ENCODE data around the gene EPB41L4A.
"Not testable (repeated sequence)": the region's sequence is repeated elsewhere in the genome, so short reads cannot be mapped to it uniquely, and the experiment has no call there.

EPB41L4A gene, protein sequence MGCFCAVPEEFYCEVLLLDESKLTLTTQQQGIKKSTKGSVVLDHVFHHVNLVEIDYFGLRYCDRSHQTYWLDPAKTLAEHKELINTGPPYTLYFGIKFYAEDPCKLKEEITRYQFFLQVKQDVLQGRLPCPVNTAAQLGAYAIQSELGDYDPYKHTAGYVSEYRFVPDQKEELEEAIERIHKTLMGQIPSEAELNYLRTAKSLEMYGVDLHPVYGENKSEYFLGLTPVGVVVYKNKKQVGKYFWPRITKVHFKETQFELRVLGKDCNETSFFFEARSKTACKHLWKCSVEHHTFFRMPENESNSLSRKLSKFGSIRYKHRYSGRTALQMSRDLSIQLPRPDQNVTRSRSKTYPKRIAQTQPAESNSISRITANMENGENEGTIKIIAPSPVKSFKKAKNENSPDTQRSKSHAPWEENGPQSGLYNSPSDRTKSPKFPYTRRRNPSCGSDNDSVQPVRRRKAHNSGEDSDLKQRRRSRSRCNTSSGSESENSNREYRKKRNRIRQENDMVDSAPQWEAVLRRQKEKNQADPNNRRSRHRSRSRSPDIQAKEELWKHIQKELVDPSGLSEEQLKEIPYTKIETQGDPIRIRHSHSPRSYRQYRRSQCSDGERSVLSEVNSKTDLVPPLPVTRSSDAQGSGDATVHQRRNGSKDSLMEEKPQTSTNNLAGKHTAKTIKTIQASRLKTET

DNA sequence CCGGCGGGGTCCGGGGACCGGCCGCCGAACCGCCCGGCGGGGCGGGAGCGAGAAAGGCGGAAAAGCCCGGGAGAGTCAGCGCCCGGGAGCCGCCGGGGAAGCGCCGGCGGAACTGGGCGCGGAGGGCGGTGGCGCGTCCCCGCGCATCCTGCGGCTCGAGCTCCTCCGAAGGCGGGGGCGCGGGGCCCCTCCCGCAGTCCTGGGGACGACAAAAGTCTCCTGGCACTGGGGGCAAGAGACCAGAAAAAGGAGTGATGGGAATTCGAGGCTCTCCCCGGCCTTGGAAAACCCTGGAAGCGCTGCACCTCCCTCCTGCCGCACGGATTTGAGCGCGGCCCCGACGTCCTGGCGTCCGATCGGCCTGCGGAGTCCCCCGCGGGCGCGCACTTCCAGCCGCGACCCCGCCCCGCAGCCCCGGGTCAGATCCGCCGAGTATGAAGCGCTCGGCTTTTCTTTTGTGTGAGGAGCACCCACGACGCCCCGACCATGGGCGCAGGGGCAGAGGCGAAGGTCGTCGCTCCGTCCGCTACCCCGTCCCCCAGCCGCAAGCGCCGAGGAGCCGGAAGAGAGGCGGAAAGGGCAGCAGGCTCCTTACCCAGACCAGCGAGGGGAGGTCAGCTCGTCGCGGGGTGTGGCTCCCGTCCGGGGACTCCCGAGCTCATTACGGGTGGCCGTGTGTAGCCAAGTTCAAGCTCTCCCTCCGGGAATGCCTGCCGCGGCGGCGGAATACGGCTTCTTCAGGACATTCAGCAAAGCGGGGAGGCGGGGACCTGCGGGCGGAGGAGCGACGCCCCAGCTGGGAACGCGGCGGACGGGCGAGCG, at the start of gene EPB41L4A:
TSS of gene EPB41L4A (minus strand) at position 114 of the 822 bp plus-strand sequence. CDS start 238 bp downstream, outside the sequence.
- peak; percentile 17 for FAIRE-seq
- peak; percentile 67 for DNase-seq (ENCODE audit: low spot score)

DNA sequence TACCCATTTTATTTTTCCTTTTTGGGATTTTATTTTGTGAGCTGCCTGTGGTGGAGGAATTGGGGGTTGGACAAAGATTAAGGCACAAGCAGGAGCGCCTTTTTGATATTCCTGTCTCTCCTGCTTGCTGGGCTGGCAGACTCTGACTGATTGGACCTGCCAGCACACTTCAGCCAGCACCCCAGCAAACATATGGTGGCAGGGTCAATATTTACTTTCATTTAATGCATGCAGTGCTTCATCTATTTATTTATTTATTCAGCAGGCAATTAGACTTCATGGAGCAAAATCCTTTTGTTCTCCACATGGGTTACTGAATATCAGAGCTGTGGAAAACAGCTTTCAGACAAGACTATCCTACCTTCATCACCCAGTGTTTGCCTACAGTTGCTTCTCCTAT, 48.4 kb upstream of the EPB41L4A start:
- DNase-seq (ENCODE audit: low spot score) (no peak), FAIRE-seq (no peak)

DNA sequence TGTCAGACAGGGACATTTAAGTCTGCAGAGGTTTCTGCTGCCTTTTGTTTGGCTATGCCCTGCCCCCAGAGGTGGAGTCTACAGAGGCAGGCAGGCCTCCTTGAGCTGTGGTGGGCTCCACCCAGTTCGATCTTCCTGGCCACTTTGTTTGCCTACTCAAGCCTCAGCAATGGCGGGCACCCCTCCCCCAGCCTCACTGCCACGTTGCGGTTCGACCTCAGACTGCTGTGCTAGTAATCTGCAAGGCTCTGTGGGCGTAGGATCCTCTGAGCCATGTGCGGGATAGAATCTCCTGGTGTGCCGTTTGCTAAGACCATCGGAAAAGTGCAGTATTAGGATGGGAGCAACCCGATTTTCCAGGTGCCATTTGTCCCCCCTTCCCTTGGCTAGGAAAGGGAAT, 47.2 kb upstream of the EPB41L4A start:
- not testable (repeated sequence) for DNase-seq (ENCODE audit: low spot score); FAIRE-seq

DNA sequence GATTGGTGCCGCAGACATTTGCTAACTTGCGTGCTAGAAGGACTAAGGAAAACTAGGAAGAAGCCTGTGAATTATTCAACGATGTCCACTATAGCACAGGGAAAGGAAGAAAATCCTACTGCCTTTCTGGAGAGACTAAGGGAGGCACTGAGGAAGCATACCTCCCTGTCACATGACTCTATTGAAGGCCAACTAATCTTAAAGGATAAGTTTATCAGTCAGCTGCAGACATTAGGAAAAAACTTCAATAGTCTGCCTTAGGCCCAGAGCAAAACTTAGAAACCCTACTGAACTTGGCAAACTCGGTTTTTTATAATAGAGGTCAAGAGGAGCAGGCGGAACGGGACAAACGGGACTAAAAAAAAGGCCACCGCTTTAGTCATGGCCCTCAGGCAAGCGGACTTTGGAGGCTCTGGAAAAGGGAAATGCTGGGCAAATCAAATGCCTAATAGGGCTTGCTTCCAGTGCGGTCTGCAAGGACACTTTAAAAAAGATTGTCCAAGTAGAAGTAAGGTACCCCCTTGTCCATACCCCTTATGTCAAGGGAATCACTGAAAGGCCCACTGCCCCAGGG, 28.2 kb upstream of the EPB41L4A start:
- FAIRE-seq; DNase-seq (ENCODE audit: low spot score): not testable (repeated sequence)

DNA sequence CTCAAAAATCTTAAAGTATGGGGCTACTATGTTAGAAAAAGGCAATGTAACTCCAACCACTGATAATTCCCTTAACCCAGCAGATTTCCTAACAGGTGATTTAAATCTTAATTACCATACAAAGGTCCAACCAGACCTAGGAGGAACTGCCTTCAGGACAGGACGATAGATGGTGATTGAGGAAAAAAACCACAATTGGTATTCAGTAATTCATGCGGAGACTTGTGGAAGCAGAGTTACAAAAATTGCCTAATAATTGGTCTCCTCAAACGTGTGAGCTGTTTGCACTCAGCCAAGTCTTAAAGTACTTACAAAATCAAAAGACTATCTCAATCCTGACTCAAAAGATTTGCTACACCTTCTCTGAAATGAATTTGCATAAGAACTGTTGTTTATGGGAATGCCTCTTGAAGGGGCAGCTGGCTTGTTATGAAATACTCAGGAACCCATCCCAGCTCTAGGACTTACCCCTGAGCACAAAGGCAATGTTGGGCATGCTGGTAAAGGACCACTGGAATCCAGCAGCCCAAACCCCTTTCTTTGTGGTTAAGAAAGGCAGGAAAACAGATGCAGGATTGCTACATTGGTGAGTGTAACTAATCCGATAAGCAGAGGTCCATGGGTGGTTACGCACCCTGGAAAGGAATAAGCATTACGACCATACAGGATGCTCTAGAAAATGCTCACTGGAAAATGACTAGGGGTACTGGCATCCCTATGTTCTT, 26.7 kb upstream of the EPB41L4A start:
- DNase-seq (ENCODE audit: low spot score) (no peak), FAIRE-seq (no peak)

DNA sequence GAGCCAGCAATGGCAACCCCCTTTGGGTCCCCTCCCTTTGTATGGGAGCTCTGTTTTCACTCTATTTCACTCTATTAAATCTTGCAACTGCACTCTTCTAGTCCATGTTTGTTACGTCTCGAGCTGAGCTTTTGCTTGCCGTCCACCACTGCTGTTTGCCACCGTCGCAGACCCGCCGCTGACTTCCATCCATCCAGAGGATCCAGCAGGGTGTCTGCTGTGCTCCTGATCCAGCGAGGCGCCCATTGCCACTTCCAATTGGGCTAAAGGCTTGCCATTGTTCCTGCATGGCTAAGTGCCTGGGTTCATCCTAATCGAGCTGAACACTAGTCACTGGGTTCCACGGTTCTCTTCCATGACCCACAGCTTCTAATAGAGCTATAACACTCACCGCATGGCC, 24.9 kb upstream of the EPB41L4A start:
- not testable (repeated sequence) for DNase-seq (ENCODE audit: low spot score); FAIRE-seq

DNA sequence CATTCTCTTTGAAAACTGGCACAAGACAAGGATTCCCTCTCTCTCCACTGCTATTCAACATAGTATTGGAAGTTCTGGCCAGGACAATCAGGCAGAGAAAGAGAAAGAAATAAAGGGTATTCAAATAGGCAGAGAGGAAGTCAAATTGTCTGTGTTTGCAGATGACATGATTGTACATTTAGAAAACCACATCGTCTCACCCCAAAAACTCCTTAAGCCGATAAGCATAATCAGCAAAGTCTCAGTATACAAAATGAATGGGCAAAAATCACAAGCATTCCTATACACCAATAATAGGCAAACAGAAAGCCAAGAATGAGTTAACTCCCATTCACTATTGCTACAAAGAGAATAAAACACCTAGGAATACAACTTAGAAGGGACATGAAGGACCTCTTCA, 21.0 kb upstream of the EPB41L4A start:
- FAIRE-seq (no peak), DNase-seq (ENCODE audit: low spot score) (no peak)

DNA sequence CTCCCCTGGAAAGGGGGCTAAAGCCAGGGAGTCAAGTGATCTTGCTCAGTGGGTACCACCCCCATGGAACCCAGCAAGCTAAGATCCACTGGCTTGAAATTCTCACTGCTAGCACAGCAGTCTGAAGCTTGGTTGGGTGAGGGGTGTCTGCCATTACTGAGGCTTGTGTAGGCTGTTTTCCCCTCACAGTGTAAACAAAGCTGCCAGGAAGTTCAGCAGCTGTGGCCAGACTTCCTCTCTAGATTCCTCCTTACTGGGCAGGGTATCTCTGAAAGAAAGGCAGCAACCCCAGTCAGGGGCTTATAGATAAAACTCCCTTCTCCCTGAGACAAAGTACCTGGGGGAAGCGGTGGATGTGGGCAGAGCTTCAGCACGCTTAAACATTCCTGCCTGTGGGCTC, 17.1 kb upstream of the EPB41L4A start:
- DNase-seq (ENCODE audit: low spot score) = no peak
- FAIRE-seq = no peak

DNA sequence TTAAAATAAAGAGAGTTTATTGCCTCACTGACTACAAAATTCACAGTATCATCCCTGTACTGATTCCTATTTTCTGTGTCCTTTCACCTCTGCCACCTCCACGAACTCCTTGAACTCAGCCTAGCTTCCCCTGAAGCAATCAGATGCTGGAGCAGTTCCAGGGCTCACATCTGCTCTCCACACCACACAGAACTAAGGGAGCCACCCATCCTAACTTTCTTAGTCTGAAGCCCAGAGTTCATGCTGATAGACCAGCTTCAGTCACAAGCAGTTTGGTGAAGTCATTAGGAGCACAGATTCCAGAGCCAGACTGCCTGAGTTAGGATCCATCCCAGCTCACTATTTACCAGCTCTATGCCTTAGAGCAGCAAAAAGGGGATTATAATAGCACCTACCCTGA, 15.6 kb upstream of the EPB41L4A start:
- FAIRE-seq (no peak), DNase-seq (ENCODE audit: low spot score) (no peak)

DNA sequence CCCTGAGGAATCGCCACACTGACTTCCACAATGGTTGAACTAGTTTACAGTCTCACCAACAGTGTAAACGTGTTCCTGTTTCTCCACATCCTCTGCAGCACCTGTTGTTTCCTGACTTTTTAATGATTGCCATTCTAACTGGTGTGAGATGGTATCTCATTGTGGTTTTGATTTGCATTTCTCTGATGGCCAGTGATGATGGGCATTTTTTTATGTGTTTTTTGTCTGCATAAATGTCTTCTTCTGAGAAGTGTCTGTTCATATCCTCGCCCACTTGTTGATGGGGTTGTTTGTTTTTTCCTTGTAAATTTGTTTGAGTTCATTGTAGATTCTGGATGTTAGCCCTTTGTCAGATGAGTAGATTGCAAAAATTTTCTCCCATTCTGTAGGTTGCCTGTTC, 7.1 kb upstream of the EPB41L4A start:
- not testable (repeated sequence) for FAIRE-seq; DNase-seq (ENCODE audit: low spot score)

DNA sequence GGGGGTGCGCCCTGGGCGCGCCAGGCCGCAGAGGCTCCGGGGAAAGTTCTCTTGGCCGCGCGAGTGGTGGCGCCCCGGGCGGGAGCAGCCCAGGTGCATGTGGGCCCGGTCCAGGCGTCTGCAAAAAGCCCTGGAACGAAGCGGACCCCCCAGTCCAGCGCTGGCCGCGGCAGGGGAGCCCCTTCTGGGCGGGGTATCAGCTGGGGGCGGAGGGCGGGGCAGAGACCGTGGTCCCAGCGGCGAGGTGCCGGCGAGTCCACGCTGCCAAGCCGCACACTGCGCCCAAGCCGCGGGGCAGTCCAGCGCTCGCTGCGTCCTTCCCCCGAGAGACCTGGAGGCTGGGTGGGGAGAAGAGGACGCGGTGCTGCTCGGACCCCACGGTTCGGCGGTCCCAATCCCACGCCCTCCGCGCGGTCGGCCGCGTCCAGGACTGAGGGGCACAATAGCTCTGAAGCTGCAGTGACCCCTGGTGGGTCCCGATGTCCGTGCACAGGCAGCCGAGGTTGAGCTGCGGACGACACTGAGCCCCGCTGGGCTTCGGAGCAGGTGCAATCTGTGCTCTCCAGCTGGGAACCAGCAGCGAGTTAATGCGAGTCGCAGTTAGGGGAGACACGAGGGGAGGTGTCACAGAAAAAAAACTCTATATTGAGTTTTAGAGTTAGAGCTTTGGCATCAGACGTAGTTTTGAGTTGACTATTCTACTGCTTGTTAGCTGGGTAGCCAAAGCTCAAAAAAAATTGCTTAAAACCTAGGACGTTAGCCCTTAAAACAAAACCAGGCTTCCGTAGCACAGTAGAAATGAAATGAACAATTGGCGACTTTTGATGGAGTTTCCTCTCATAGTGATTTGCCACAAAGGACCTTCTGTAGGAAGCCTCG, 1.1 kb upstream of the EPB41L4A start:
- DNase-seq (ENCODE audit: low spot score) (peak; percentile 89), FAIRE-seq (peak; percentile 30)

DNA sequence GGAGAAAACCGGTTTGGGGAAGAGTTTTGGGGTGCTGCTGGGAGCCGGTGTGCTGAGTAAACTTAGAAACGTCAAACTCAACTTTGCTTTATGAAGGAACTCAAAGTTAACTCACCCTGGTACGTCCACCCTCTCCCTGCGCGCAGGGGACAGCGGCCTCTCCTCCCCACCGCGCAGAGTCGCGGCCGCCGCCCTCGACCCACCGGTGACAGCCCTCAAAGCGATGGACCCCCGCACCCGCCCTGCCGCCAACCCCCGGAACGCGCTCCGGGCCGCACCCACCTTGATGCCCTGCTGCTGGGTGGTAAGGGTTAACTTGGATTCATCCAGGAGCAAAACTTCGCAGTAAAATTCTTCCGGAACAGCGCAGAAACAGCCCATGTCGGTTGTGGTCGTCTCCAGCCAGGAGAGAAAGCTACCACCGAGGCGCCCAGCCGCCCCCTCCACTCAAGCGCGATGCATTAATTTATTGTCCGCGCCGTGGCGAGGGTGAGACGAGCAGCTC, 366 bp downstream of the EPB41L4A start:
- peak; percentile 53 for DNase-seq (ENCODE audit: low spot score)
- no peak for FAIRE-seq

DNA sequence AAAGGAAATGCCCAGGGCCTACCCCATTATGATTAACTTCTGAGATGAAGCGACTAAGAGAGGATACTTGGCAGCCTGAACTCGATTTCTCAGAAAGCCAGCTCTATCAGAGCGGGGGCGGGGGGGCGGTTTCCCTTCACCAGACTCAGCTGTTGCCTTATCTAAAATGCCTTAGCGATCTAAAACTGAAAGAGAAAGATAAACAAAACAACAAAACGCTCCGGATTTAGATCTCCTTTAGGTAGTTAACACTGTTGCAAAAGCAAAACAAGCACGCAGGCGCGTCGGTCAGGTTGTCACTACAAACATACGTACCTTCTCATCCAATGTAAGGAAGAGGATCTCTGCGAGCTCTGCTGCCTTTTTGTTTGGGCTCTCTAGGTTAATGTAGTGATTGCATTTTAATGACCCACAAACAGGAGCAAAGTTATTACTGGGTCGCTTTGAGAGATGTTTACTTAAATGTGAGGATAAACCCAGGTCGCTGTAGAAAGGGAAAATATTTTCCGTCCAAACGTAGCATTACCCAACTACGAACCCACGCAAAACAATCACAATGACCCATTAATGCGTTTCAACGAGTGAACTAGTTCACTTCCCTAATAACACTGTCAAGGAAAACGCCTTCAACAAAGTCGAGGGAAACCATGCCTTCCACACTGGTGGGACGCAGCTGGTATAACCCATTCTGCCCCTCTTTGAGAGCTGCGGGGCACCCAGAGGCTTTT, 982 bp downstream of the EPB41L4A start:
- no peak for FAIRE-seq
- no peak for DNase-seq (ENCODE audit: low spot score)

DNA sequence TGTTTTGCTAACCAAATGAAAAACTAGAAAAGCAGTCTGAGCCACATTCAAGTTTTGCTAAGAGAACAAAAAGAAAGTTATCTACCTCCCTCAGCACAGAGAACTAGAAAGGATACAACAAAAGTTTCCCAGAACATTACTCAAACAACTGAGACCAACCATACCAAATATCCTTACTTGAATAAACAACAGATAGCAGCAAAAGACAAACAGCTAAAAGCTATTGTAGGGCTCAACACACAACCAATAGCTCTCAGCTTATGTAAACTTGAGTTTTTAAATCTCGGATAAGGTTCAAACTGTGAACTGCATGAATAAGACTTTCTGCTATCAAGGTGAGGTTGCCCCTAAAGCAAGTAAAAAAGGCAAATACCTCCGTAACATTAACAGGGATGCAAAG, 3.5 kb downstream of the EPB41L4A start:
- DNase-seq (ENCODE audit: low spot score) (no peak), FAIRE-seq (no peak)

DNA sequence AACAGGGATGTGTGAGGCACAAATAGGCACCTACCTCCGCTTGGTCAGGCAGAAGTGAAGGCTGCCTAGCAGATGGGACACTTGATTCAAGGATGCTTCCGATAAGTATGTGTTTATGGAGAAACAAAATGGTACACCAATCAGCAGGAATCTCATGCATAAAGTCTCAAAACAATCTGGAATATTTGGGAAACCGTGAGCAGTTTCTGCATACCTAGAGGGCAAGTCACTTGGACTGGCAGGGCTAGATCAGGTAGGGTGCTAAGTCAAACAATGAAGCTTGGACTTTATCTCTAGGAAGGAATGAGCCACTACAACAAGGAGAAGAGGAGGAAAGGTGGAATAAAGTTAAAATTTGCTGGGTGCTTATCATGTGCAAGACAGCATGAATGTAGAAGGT, 5.5 kb downstream of the EPB41L4A start:
- FAIRE-seq = no peak
- DNase-seq (ENCODE audit: low spot score) = no peak

DNA sequence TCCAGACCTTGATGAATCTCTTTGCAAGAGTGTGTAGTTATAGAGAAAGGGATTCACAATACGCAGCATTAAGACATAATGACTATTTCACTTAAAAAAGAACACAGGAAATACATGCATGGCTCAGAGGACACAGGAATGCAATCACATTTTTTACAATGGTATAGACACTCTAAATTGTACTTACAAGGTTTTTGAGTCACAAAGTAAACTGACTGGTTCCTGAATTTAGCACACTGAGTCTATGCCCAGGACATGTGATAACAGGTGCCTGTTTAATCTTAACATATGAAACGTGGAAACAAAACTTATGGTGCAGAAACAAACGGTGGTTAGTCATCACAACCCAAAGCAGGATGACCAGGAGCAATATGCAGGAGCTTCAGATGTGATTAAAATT, 6.7 kb downstream of the EPB41L4A start:
- FAIRE-seq = no peak

DNA sequence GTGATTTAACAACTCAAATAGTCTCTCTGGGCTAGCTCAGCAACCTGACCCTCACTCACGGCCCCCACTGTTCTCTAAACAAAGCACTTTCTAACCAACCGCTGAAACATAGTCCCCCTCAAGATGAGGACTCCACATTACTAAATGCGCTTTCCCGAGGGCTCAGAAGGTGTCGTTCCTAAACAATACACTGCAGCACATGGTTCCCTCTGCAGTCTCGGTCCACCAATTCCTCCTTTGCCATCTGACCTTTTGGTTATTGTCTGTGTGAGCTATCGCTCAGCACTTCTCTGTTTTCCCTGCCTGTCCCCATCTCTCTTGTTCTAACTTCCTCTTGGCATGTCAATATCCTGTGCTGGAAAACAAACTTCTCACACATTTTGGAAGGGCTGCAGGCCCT, 7.2 kb downstream of the EPB41L4A start:
- no peak for DNase-seq (ENCODE audit: low spot score)
- no peak for FAIRE-seq

More for the DNA sequence above, 6.7 kb downstream of the EPB41L4A start:
- no peak for DNase-seq (ENCODE audit: low spot score)

DNA sequence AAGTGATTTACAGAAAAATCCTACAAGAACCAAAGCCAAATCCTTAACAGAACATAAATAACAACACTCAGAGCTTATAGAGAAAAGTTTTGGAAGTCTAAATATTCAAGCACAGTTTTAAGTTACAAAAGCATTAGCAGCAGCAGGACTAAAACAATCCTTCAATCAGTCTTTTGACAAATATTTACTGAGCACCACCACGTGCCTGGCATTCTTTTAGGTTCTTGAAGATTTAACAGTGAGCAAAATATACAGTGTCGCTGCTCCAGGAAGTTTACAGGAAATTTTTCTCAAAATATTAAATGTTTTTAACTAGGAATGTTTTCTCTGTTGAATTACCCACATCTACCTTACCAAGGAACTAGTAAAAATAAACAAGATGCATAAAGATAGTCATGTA, 11.4 kb downstream of the EPB41L4A start:
- DNase-seq (ENCODE audit: low spot score) = no peak
- FAIRE-seq = no peak

DNA sequence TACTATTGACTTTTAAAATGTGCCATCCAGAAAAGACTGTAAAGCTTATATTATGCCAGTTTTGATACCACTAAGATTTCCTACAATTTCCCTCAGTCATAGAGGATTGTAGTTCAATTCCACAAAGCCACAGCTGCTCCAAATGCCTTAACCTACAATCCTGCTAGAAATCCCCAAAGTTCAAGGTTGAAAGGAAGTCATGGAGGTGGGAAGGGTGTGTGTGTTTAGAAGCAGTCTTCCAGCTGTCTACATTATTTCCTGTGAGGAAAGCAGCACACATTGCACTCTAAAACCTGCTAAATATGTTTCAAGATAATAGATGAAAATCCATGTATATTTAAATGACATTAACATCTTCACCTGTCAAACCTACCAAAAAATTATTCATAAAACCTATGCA, 11.8 kb downstream of the EPB41L4A start:
- DNase-seq (ENCODE audit: low spot score) = no peak
- FAIRE-seq = no peak
